ENCODE measurements around the gene PLPP7.

PLPP7 gene

GRCh38 chr9:131291795-131292315, 2.3 kb downstream of the PLPP7 start:
- H3K9ac ChIP-seq (ENCODE audit: low read length) = no peak overlapping the region
- H3K4me3 ChIP-seq (ENCODE audit: low read length) = no peak overlapping the region
- H3K27me3 ChIP-seq (ENCODE audit: control insufficient read depth, insufficient read depth, low read length) = no peaks in the 10 kb centered on the region

GRCh38 chr9:131292937-131293336, 3.4 kb downstream of the PLPP7 start:
- Histone ChIP-seq H3K27ac (ENCODE audit: low read depth, low read length) (no peak overlapping the region), H3K4me3 (ENCODE audit: low read length) (no peak overlapping the region), H3K27me3 (ENCODE audit: control insufficient read depth, insufficient read depth, low read length) (no peaks in the 10 kb centered on the region)

More at GRCh38 chr9:131291795-131292315, 2.3 kb downstream of the PLPP7 start:
- H3K4me1 ChIP-seq (ENCODE audit: control insufficient read depth, insufficient read depth, low read length) = peaks cover 7% of the 10 kb centered on the region
- H3K36me3 ChIP-seq (ENCODE audit: control insufficient read depth, insufficient read depth, low read length) = no peaks in the 10 kb centered on the region
- H3K27ac ChIP-seq (ENCODE audit: low read depth, low read length) = no peak overlapping the region

GRCh38 chr9:131296460-131296859, 6.9 kb downstream of the PLPP7 start:
- Histone ChIP-seq H3K4me3 (ENCODE audit: low read length) (no peak overlapping the region), H3K27me3 (ENCODE audit: control insufficient read depth, insufficient read depth, low read length) (no peaks in the 10 kb centered on the region), H3K4me1 (ENCODE audit: control insufficient read depth, insufficient read depth, low read length) (no peaks in the 10 kb centered on the region)

More at GRCh38 chr9:131292937-131293336, 3.4 kb downstream of the PLPP7 start:
- Histone ChIP-seq H3K9ac (ENCODE audit: low read length) (no peak overlapping the region), H3K36me3 (ENCODE audit: control insufficient read depth, insufficient read depth, low read length) (no peaks in the 10 kb centered on the region), H3K4me1 (ENCODE audit: control insufficient read depth, insufficient read depth, low read length) (peaks cover 7% of the 10 kb centered on the region)

GRCh38 chr9:131296906-131297500, 7.5 kb downstream of the PLPP7 start:
- H3K27ac ChIP-seq (ENCODE audit: low read depth, low read length) = no peak overlapping the region
- H3K27me3 ChIP-seq (ENCODE audit: control insufficient read depth, insufficient read depth, low read length) = no peaks in the 10 kb centered on the region
- no peak overlapping the region for H3K9ac ChIP-seq (ENCODE audit: low read length)
- H3K4me3 ChIP-seq (ENCODE audit: low read length) = no peak overlapping the region
- no peaks in the 10 kb centered on the region for H3K36me3 ChIP-seq (ENCODE audit: control insufficient read depth, insufficient read depth, low read length)
- H3K4me1 ChIP-seq (ENCODE audit: control insufficient read depth, insufficient read depth, low read length) = no peaks in the 10 kb centered on the region

More at GRCh38 chr9:131296460-131296859, 6.9 kb downstream of the PLPP7 start:
- no peaks in the 10 kb centered on the region for H3K36me3 ChIP-seq (ENCODE audit: control insufficient read depth, insufficient read depth, low read length)
- no peak overlapping the region for H3K9ac ChIP-seq (ENCODE audit: low read length)
- no peak overlapping the region for H3K27ac ChIP-seq (ENCODE audit: low read depth, low read length)

GRCh38 chr9:131297903-131298302, 8.4 kb downstream of the PLPP7 start:
- Histone ChIP-seq H3K4me1 (ENCODE audit: control insufficient read depth, insufficient read depth, low read length) (no peaks in the 10 kb centered on the region), H3K27me3 (ENCODE audit: control insufficient read depth, insufficient read depth, low read length) (no peaks in the 10 kb centered on the region), H3K36me3 (ENCODE audit: control insufficient read depth, insufficient read depth, low read length) (no peaks in the 10 kb centered on the region), H3K4me3 (ENCODE audit: low read length) (no peak overlapping the region), H3K27ac (ENCODE audit: low read depth, low read length) (no peak overlapping the region), H3K9ac (ENCODE audit: low read length) (no peak overlapping the region)

GRCh38 chr9:131298341-131298740, 8.8 kb downstream of the PLPP7 start:
- H3K36me3 ChIP-seq (ENCODE audit: control insufficient read depth, insufficient read depth, low read length) = no peaks in the 10 kb centered on the region
- no peak overlapping the region for H3K27ac ChIP-seq (ENCODE audit: low read depth, low read length)
- no peak overlapping the region for H3K9ac ChIP-seq (ENCODE audit: low read length)
- no peaks in the 10 kb centered on the region for H3K27me3 ChIP-seq (ENCODE audit: control insufficient read depth, insufficient read depth, low read length)
- H3K4me1 ChIP-seq (ENCODE audit: control insufficient read depth, insufficient read depth, low read length) = no peaks in the 10 kb centered on the region
- no peak overlapping the region for H3K4me3 ChIP-seq (ENCODE audit: low read length)

- Histone ChIP-seq H3K4me1 (ENCODE audit: control insufficient read depth, insufficient read depth, low read length) (no peaks in the 10 kb centered on the region), H3K27me3 (ENCODE audit: control insufficient read depth, insufficient read depth, low read length) (no peaks in the 10 kb centered on the region), H3K27ac (ENCODE audit: low read depth, low read length) (no peak overlapping the region), H3K9ac (ENCODE audit: low read length) (no peak overlapping the region), H3K4me3 (ENCODE audit: low read length) (no peak overlapping the region), H3K36me3 (ENCODE audit: control insufficient read depth, insufficient read depth, low read length) (no peaks in the 10 kb centered on the region)
These were observed 9.3 kb downstream of the PLPP7 start for GRCh38 chr9:131298816-131299215.

- no peaks in the 10 kb centered on the region for H3K36me3 ChIP-seq (ENCODE audit: control insufficient read depth, insufficient read depth, low read length)
- H3K4me1 ChIP-seq (ENCODE audit: control insufficient read depth, insufficient read depth, low read length) = no peaks in the 10 kb centered on the region
- no peak overlapping the region for H3K4me3 ChIP-seq (ENCODE audit: low read length)
- H3K9ac ChIP-seq (ENCODE audit: low read length) = no peak overlapping the region
- H3K27ac ChIP-seq (ENCODE audit: low read depth, low read length) = no peak overlapping the region
- no peaks in the 10 kb centered on the region for H3K27me3 ChIP-seq (ENCODE audit: control insufficient read depth, insufficient read depth, low read length)
These were observed 9.9 kb downstream of the PLPP7 start for GRCh38 chr9:131299346-131299960.

- Histone ChIP-seq H3K36me3 (ENCODE audit: control insufficient read depth, insufficient read depth, low read length) (no peaks in the 10 kb centered on the region), H3K27me3 (ENCODE audit: control insufficient read depth, insufficient read depth, low read length) (no peaks in the 10 kb centered on the region), H3K9ac (ENCODE audit: low read length) (no peak overlapping the region), H3K4me1 (ENCODE audit: control insufficient read depth, insufficient read depth, low read length) (no peaks in the 10 kb centered on the region), H3K27ac (ENCODE audit: low read depth, low read length) (no peak overlapping the region), H3K4me3 (ENCODE audit: low read length) (no peak overlapping the region)
These were observed 10.4 kb downstream of the PLPP7 start for GRCh38 chr9:131299961-131300347.

- Histone ChIP-seq H3K36me3 (ENCODE audit: control insufficient read depth, insufficient read depth, low read length) (no peaks in the 10 kb centered on the region), H3K4me1 (ENCODE audit: control insufficient read depth, insufficient read depth, low read length) (no peaks in the 10 kb centered on the region), H3K27ac (ENCODE audit: low read depth, low read length) (no peak overlapping the region), H3K4me3 (ENCODE audit: low read length) (no peak overlapping the region), H3K27me3 (ENCODE audit: control insufficient read depth, insufficient read depth, low read length) (no peaks in the 10 kb centered on the region), H3K9ac (ENCODE audit: low read length) (no peak overlapping the region)
These were observed 10.9 kb downstream of the PLPP7 start for GRCh38 chr9:131300444-131300843.

GRCh38 chr9:131302244-131303075, 12.9 kb downstream of the PLPP7 start:
- Histone ChIP-seq H3K9ac (ENCODE audit: low read length) (no peak overlapping the region), H3K27me3 (ENCODE audit: control insufficient read depth, insufficient read depth, low read length) (no peaks in the 10 kb centered on the region), H3K4me1 (ENCODE audit: control insufficient read depth, insufficient read depth, low read length) (no peaks in the 10 kb centered on the region), H3K36me3 (ENCODE audit: control insufficient read depth, insufficient read depth, low read length) (no peaks in the 10 kb centered on the region), H3K4me3 (ENCODE audit: low read length) (no peak overlapping the region), H3K27ac (ENCODE audit: low read depth, low read length) (no peak overlapping the region)

All from rectal smooth muscle tissue (tissue), 1 donor.